IPS-18a (cell line): Measurements from ENCODE around the gene KERA.

Experiments used
- H3K27ac ChIP-seq: one replicate; pipeline ENCODE4 v1.5.1; 2013; ENCODE audit warnings: low read length
- H3K27me3 ChIP-seq: one replicate; pipeline ENCODE4 v1.6.1; 2013; ENCODE audit warnings: mild to moderate bottlenecking, low read length; ENCODE audit not compliant: control insufficient read depth, insufficient read depth
- H3K36me3 ChIP-seq: one replicate; pipeline ENCODE4 v1.6.1; 2013; ENCODE audit warnings: low read depth, low read length; ENCODE audit not compliant: control insufficient read depth
- H3K4me1 ChIP-seq: one replicate; pipeline ENCODE4 v1.6.1; 2013; ENCODE audit warnings: low read depth, low read length; ENCODE audit not compliant: control insufficient read depth
- H3K4me3 ChIP-seq: one replicate; pipeline ENCODE4 v1.5.1; 2013; ENCODE audit warnings: low read length
- H3K9ac ChIP-seq: one replicate; pipeline ENCODE4 v1.6.1; 2013; ENCODE audit warnings: mild to moderate bottlenecking, low read length, moderate library complexity
- H3K9me3 ChIP-seq: one replicate; pipeline ENCODE4 v1.6.1; 2013; ENCODE audit warnings: low read depth, low read length; ENCODE audit not compliant: control insufficient read depth

Gene KERA

DNA sequence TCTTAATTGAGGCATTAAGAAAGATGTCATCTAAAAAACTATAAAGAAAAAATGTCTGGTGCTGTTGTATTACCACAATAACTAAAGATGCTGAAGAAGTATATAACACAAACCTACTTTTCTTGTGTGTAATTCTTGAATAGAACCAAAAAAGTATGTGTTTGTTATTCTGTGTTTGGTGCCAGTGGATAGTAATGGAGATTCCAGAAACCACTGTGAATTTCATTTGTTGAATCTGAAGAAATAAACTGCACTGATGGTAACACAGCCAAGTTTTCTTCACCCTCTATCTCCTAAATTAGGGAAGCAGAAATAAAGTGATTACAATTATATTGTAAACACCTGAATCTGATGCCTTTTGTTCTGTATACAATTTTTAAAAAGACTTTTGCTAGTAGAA lies 13.1 kb upstream of the KERA start:
- H3K9me3 ChIP-seq, result no peaks in the 10 kb centered on the region
- no peaks in the 10 kb centered on the region for H3K4me1 ChIP-seq
- H3K27me3 ChIP-seq, result no peaks in the 10 kb centered on the region
- H3K4me3 ChIP-seq, result no peak overlapping the region
- no peak overlapping the region for H3K9ac ChIP-seq
- no peaks in the 10 kb centered on the region for H3K36me3 ChIP-seq
- H3K27ac ChIP-seq, result no peak overlapping the region

GRCh38 chr12:91065396-91065795 lies 7.6 kb upstream of the KERA start:
- H3K36me3 ChIP-seq, result no peaks in the 10 kb centered on the region
- H3K4me1 ChIP-seq, result no peaks in the 10 kb centered on the region
- no peaks in the 10 kb centered on the region for H3K9me3 ChIP-seq
- H3K9ac ChIP-seq, result no peak overlapping the region
- no peak overlapping the region for H3K4me3 ChIP-seq
- no peak overlapping the region for H3K27ac ChIP-seq
- H3K27me3 ChIP-seq, result no peaks in the 10 kb centered on the region

- Histone ChIP-seq H3K9me3 (no peaks in the 10 kb centered on the region), H3K27me3 (no peaks in the 10 kb centered on the region), H3K36me3 (no peaks in the 10 kb centered on the region), H3K4me3 (no peak overlapping the region), H3K4me1 (no peaks in the 10 kb centered on the region), H3K9ac (no peak overlapping the region), H3K27ac (no peak overlapping the region)
Measured at GRCh38 chr12:91064640-91065039, 6.8 kb upstream of the KERA start.

- no peaks in the 10 kb centered on the region for H3K36me3 ChIP-seq
- H3K4me1 ChIP-seq, result no peaks in the 10 kb centered on the region
- no peaks in the 10 kb centered on the region for H3K9me3 ChIP-seq
- no peak overlapping the region for H3K4me3 ChIP-seq
- H3K27me3 ChIP-seq, result no peaks in the 10 kb centered on the region
- no peak overlapping the region for H3K9ac ChIP-seq
- no peak overlapping the region for H3K27ac ChIP-seq
Measured at GRCh38 chr12:91061091-91061490, 3.3 kb upstream of the KERA start.

DNA sequence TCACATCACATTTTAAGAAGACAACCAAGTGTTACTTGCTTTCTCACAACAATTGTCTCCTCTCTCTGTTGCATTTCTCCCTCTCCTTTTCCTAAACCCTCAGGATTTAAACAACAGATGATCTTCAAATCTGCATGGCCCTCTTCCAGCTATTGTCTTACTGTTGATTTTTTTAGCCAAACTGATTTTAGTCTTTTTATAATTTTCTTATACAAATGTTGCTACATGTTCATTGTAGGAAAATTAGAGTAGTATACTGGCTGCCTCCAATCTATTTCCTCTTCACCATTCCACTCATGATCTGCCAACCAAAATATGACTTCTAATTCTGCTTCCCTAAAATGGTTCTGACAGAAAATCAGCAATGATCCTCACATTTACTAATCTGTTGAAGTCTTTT lies 1.4 kb upstream of the KERA start:
- H3K4me1 ChIP-seq, result no peaks in the 10 kb centered on the region
- no peak overlapping the region for H3K9ac ChIP-seq
- H3K36me3 ChIP-seq, result no peaks in the 10 kb centered on the region
- no peaks in the 10 kb centered on the region for H3K9me3 ChIP-seq
- no peak overlapping the region for H3K27ac ChIP-seq
- H3K4me3 ChIP-seq, result no peak overlapping the region
- no peaks in the 10 kb centered on the region for H3K27me3 ChIP-seq

DNA sequence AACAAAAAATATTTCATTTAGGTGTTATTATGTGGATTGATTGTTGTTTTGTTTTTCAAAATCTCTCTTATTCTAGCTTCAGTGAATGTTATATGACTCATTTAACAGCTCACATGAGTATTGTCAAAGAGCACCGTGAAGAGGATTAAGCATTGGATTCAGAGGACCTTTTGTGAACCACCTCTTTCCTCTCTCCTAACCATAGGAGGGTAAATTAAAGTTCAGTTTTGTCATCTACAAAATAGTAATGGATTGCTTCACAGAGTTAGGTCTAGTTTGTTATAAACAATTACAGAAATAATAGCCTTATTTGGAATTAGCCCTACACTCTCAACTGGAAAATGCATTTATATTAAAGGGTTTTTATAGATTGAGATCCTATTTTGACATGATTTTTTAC lies 962 bp upstream of the KERA start:
- H3K9me3 ChIP-seq, result no peaks in the 10 kb centered on the region
- H3K27me3 ChIP-seq, result no peaks in the 10 kb centered on the region
- H3K27ac ChIP-seq, result no peak overlapping the region
- no peak overlapping the region for H3K4me3 ChIP-seq
- H3K4me1 ChIP-seq, result no peaks in the 10 kb centered on the region
- no peak overlapping the region for H3K9ac ChIP-seq
- H3K36me3 ChIP-seq, result no peaks in the 10 kb centered on the region

GRCh38 chr12:91056488-91056887 lies 1.3 kb downstream of the KERA start:
- no peaks in the 10 kb centered on the region for H3K36me3 ChIP-seq
- H3K4me1 ChIP-seq, result no peaks in the 10 kb centered on the region
- no peaks in the 10 kb centered on the region for H3K9me3 ChIP-seq

GRCh38 chr12:91055976-91056375 lies 1.8 kb downstream of the KERA start:
- H3K27me3 ChIP-seq, result no peaks in the 10 kb centered on the region
- H3K27ac ChIP-seq, result no peak overlapping the region
- no peaks in the 10 kb centered on the region for H3K4me1 ChIP-seq
- no peak overlapping the region for H3K4me3 ChIP-seq
- H3K9me3 ChIP-seq, result no peaks in the 10 kb centered on the region
- no peak overlapping the region for H3K9ac ChIP-seq
- no peaks in the 10 kb centered on the region for H3K36me3 ChIP-seq

More at GRCh38 chr12:91056488-91056887, 1.3 kb downstream of the KERA start:
- Histone ChIP-seq H3K27me3 (no peaks in the 10 kb centered on the region), H3K9ac (no peak overlapping the region), H3K27ac (no peak overlapping the region), H3K4me3 (no peak overlapping the region)

- Histone ChIP-seq H3K27ac (no peak overlapping the region), H3K36me3 (no peaks in the 10 kb centered on the region), H3K4me3 (no peak overlapping the region), H3K4me1 (no peaks in the 10 kb centered on the region), H3K9me3 (no peaks in the 10 kb centered on the region), H3K9ac (no peak overlapping the region), H3K27me3 (no peaks in the 10 kb centered on the region)
Measured at GRCh38 chr12:91053951-91054715, 3.7 kb downstream of the KERA start.

DNA sequence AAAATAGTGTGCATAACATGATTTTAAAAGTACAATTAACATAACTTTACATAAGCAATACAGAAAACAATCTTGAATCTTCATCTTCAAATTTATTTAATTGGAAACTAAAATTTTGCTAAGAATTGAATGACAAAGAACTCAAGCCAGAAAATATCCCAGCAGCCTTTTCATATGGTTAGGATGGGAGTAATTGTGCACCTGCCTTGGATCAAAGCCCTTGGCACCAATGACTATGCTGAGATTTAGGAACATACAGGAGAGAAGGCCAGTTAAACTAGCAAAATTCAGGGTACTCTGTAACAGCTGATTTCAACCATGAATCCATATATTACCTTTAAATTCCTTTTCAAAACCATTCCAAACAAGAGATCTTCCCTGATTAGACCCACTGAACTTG lies 5.8 kb downstream of the KERA start:
- Histone ChIP-seq H3K4me3 (no peak overlapping the region), H3K27me3 (no peaks in the 10 kb centered on the region), H3K9me3 (no peaks in the 10 kb centered on the region), H3K9ac (no peak overlapping the region), H3K27ac (no peak overlapping the region), H3K4me1 (no peaks in the 10 kb centered on the region), H3K36me3 (no peaks in the 10 kb centered on the region)

- H3K27ac ChIP-seq, result no peak overlapping the region
- H3K4me1 ChIP-seq, result no peaks in the 10 kb centered on the region
- H3K9ac ChIP-seq, result no peak overlapping the region
- H3K27me3 ChIP-seq, result no peaks in the 10 kb centered on the region
- H3K9me3 ChIP-seq, result no peaks in the 10 kb centered on the region
- H3K4me3 ChIP-seq, result no peak overlapping the region
- H3K36me3 ChIP-seq, result no peaks in the 10 kb centered on the region
Measured at GRCh38 chr12:91044586-91044985, 13.2 kb downstream of the KERA start.

DNA sequence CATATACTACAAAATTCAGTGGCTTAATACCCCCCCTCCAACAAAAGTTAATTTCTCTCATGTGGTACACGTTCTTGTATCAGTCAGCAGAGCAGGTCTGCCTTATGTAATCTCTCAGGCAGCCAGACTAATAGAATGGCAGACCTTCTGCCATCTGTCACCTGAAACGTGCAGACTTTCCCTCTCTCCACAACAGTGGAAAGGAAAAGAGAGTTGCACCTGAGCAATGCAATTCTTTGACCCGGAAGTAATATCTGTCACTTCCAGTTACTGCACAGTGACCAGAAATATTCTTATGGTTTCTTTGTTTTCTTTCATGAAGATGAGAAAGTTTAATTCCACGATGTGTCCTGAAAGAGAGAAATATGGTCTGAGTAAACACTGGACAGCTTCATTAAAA lies 14.4 kb downstream of the KERA start:
- no peaks in the 10 kb centered on the region for H3K36me3 ChIP-seq
- no peak overlapping the region for H3K4me3 ChIP-seq
- H3K9ac ChIP-seq, result no peak overlapping the region
- H3K9me3 ChIP-seq, result no peaks in the 10 kb centered on the region
- no peaks in the 10 kb centered on the region for H3K4me1 ChIP-seq
- H3K27me3 ChIP-seq, result no peaks in the 10 kb centered on the region
- no peak overlapping the region for H3K27ac ChIP-seq
